Hepatocyte (in vitro differentiated cells): ENCODE measurements around the gene OSBPL5. TPM values are rescaled to one million over a fixed set of nuclear protein-coding genes. Genes with fewer than 3 reads are reported as not detected.

Experiments
- DNase-seq: peaks from one replicate; pipeline ENCODE4 v3.0.0-alpha.2; 2016; ENCODE audit warnings: low spot score
- H2AFZ ChIP-seq: fragments of 200-600 bp; sonication (generic); 2 replicates; pipeline ENCODE4 v1.6.0; 2016; ENCODE audit warnings: antibody characterized with exemption, mild to moderate bottlenecking
- H3K27ac ChIP-seq: fragments of 200-600 bp; sonication (generic); 2 replicates; pipeline ENCODE4 v1.5.1; 2016; ENCODE audit warnings: mild to moderate bottlenecking
- H3K27me3 ChIP-seq: fragments of 200-600 bp; sonication (generic); 2 replicates; pipeline ENCODE4 v1.6.1; 2016
- H3K36me3 ChIP-seq: fragments of 200-600 bp; sonication (generic); replicated peaks from 2 replicates; pipeline ENCODE4 v1.5.1; 2016; ENCODE audit warnings: low read depth; ENCODE audit not compliant: insufficient read depth
- H3K4me1 ChIP-seq: fragments of 200-600 bp; sonication (generic); 2 replicates; pipeline ENCODE4 v1.5.1; 2016; ENCODE audit warnings: mild to moderate bottlenecking, moderate library complexity; ENCODE audit not compliant: insufficient read depth
- H3K4me2 ChIP-seq: fragments of 200-600 bp; sonication (generic); 2 replicates; pipeline ENCODE4 v1.6.0; 2016
- H3K4me3 ChIP-seq: fragments of 200-600 bp; sonication (generic); 2 replicates; pipeline ENCODE4 v1.5.1; 2016; ENCODE audit warnings: mild to moderate bottlenecking
- H3K79me2 ChIP-seq: fragments of 200-600 bp; sonication (generic); 2 replicates; pipeline ENCODE4 v1.6.0; 2017; ENCODE audit warnings: mild to moderate bottlenecking
- H3K9me2 ChIP-seq: fragments of 200-600 bp; sonication (generic); replicated peaks from 2 replicates; pipeline ENCODE4 v1.6.0; 2017; ENCODE audit warnings: mild to moderate bottlenecking; ENCODE audit not compliant: insufficient read depth
- H3K9me3 ChIP-seq: fragments of 200-600 bp; sonication (generic); 2 replicates; pipeline ENCODE4 v1.5.1; 2016; ENCODE audit warnings: low read depth, mild to moderate bottlenecking
- H4K20me1 ChIP-seq: fragments of 200-600 bp; sonication (generic); 2 replicates; pipeline ENCODE4 v1.6.0; 2016; ENCODE audit warnings: mild to moderate bottlenecking; ENCODE audit not compliant: insufficient read depth, poor library complexity, severe bottlenecking
- EZH2 ChIP-seq: fragments of 200-600 bp; sonication (generic); IDR thresholded peaks from 2 replicates; pipeline ENCODE4 v1.6.1; 2016; ENCODE audit warnings: antibody characterized with exemption, mild to moderate bottlenecking, borderline replicate concordance
- EZH2phosphoT487 ChIP-seq: fragments of 200-600 bp; sonication (generic); IDR thresholded peaks from one replicate; pipeline ENCODE4 v1.6.1; 2018; ENCODE audit warnings: antibody characterized with exemption, mild to moderate bottlenecking, low read depth, moderate library complexity; ENCODE audit not compliant: unreplicated experiment, severe bottlenecking
- WGBS: methylation state at CpG from one replicate; pipeline ENCODE4 v1.1.6; 2016; ENCODE audit warnings: low lambda C conversion rate; ENCODE audit errors: missing lambda C conversion rate; 5-methylcytosine and 5-hydroxymethylcytosine counted together
- polyA plus RNA-seq: library from polyadenylated mRNA; unstranded; fragments of >200 nt; fragmentation: Nextera tagmentation; extraction: Ambion mirVana; gene quantifications from 2 replicates; pipeline ENCODE4 v1.2.1, GENCODE V29; 2016
- total RNA-seq: library from RNA; depleted of rRNA; stranded (reverse); fragments of >200 nt; gene quantifications from 2 replicates; pipeline ENCODE4 v1.2.3, GENCODE V29; 2014
- TF ChIP-seq, protein P1 (sequence below): fragments of 200-600 bp; sonication (generic); IDR thresholded peaks from 2 replicates; pipeline ENCODE4 v1.5.1; 2016; ENCODE audit warnings: antibody characterized with exemption, mild to moderate bottlenecking; ENCODE audit not compliant: poor library complexity

OSBPL5 gene
- total and polyA plus RNA-seq, 2 experiments from 2014 or later = 9.0 to 12.5 TPM

DNA sequence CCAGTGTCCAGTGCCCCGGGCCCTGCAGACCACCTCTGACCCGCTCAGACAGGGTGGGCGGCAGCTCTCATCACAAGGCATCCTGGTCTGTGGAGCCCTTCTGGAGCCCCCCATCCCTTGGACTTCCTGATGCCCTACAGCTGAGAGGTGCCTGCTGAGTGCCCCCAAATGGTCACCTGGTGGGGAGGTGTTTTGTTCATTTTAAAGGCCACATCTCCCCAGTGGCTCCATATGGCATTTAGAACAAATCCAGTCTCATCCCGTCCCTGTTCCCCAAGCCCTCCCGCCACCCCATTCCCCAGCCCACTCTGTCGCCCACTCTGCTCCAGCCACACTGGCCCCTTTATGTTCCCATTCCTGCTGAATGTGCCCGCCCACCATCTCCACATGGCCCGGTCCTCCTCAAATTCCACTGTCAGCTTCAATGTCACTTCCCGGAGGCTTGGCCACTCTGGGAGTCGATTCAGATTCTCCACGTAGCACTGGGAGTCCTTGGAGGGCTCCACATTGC is 32.8 kb downstream of the OSBPL5 start:
- Histone ChIP-seq H3K79me2 (no peaks in the 10 kb centered on the region), H3K27me3 (no peaks in the 10 kb centered on the region), H3K4me2 (no peak overlapping the region), H2AFZ (no peak overlapping the region), H4K20me1 (peaks cover 4% of the 10 kb centered on the region), H3K9me3 (no peaks in the 10 kb centered on the region), H3K4me1 (no peaks in the 10 kb centered on the region), H3K9me2 (no peaks in the 10 kb centered on the region), H3K4me3 (no peak overlapping the region), H3K36me3 (no peaks in the 10 kb centered on the region), H3K27ac (no peak overlapping the region)
- WGBS = 89% methylated on average over 11 of the region's 11 CpGs
- TF ChIP-seq EZH2 (no peak), EZH2phosphoT487 (no peak)
- TF ChIP-seq, protein P1, sequence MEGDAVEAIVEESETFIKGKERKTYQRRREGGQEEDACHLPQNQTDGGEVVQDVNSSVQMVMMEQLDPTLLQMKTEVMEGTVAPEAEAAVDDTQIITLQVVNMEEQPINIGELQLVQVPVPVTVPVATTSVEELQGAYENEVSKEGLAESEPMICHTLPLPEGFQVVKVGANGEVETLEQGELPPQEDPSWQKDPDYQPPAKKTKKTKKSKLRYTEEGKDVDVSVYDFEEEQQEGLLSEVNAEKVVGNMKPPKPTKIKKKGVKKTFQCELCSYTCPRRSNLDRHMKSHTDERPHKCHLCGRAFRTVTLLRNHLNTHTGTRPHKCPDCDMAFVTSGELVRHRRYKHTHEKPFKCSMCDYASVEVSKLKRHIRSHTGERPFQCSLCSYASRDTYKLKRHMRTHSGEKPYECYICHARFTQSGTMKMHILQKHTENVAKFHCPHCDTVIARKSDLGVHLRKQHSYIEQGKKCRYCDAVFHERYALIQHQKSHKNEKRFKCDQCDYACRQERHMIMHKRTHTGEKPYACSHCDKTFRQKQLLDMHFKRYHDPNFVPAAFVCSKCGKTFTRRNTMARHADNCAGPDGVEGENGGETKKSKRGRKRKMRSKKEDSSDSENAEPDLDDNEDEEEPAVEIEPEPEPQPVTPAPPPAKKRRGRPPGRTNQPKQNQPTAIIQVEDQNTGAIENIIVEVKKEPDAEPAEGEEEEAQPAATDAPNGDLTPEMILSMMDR = no peak
- DNase-seq = no peak

- Histone ChIP-seq H3K36me3 (no peaks in the 10 kb centered on the region), H3K9me2 (no peaks in the 10 kb centered on the region), H2AFZ (no peak overlapping the region), H3K4me2 (no peak overlapping the region), H4K20me1 (no peaks in the 10 kb centered on the region), H3K79me2 (no peaks in the 10 kb centered on the region), H3K4me3 (no peak overlapping the region), H3K27ac (no peak overlapping the region), H3K4me1 (no peaks in the 10 kb centered on the region), H3K27me3 (no peaks in the 10 kb centered on the region), H3K9me3 (no peaks in the 10 kb centered on the region)
- no peak for TF ChIP-seq EZH2
- TF ChIP-seq, protein P1 = no peak
- WGBS = 97% methylated on average over 2 of the region's 2 CpGs
- no peak for DNase-seq
These were observed 33.7 kb downstream of the OSBPL5 start for GRCh38 chr11:3131330-3131941.

- Histone ChIP-seq H3K4me1 (no peaks in the 10 kb centered on the region), H3K4me2 (no peak overlapping the region), H3K9me3 (no peaks in the 10 kb centered on the region), H3K27me3 (no peaks in the 10 kb centered on the region), H3K27ac (no peak overlapping the region), H2AFZ (no peak overlapping the region), H4K20me1 (no peaks in the 10 kb centered on the region), H3K79me2 (no peaks in the 10 kb centered on the region), H3K36me3 (no peaks in the 10 kb centered on the region), H3K9me2 (no peaks in the 10 kb centered on the region), H3K4me3 (no peak overlapping the region)
- 86% methylated on average over 14 of the region's 14 CpGs for WGBS
- DNase-seq = no peak
- TF ChIP-seq, protein P1 = no peak
These were observed 34.6 kb downstream of the OSBPL5 start for GRCh38 chr11:3130269-3131071.
